Endothelial cell of umbilical vein (primary cell): Measurements from ENCODE around the gene MUC5AC. TPM values are rescaled to one million over a fixed set of nuclear protein-coding genes. Genes with fewer than 3 reads are reported as not detected.

Source experiments
- BruUV-seq: library from RNA; stranded (reverse); fragments of 400-500 nt; replicated peaks from 2 replicates; lab custom pipeline; 2021; lab: Mats Ljungman, UMichigan
- CTCF ChIA-PET: fragments of 300-600, 350-600 bp; sonication (Branson Sonifier 250); formaldehyde crosslinking; loops from one replicate; lab custom pipeline; 2021; ENCODE audit warnings: antibody characterized with exemption, inconsistent platforms; lab: Charles Lee
- POLR2A ChIA-PET: fragments of 300-600, 350-600 bp; sonication (Branson Sonifier 250); formaldehyde crosslinking; loops from one replicate; lab custom pipeline; 2021; ENCODE audit warnings: antibody characterized with exemption, inconsistent platforms; lab: Charles Lee
- DNase-seq: peaks from one replicate; pipeline ENCODE4 v3.0.0-alpha.2; 2011; ENCODE audit warnings: low read depth, low spot score
- FAIRE-seq: peaks from 2 replicates; lab custom pipeline; 2011; peaks lifted over from hg19 to GRCh38; lab: Jason Lieb, UNC
- H2AFZ ChIP-seq: 2 replicates; pipeline ENCODE4 v1.6.0; 2012; ENCODE audit warnings: low read depth, low read length, control low read depth, inconsistent platforms
- H3K27ac ChIP-seq: 2 replicates; pipeline ENCODE4 v1.5.1; 2011; ENCODE audit warnings: low read depth, mild to moderate bottlenecking, control low read depth, low read length, moderate library complexity; ENCODE audit not compliant: insufficient read depth
- H3K27me3 ChIP-seq, 2 experiments: 2 replicates each; pipeline versions ENCODE4 v1.6.0 to v1.6.1; 2011; ENCODE audit warnings: low read length in 2 of 2, mixed read lengths in 1 of 2; ENCODE audit not compliant: control insufficient read depth in 2 of 2, insufficient read depth in 2 of 2
- H3K36me3 ChIP-seq, 2 experiments: 2 replicates in 1 of 2; 3 replicates in 1 of 2; pipeline ENCODE4 v1.5.1; 2011; ENCODE audit warnings: low read length in 2 of 2, mild to moderate bottlenecking in 1 of 2, moderate library complexity in 1 of 2; ENCODE audit not compliant: control insufficient read depth in 2 of 2, insufficient read depth in 2 of 2; ENCODE audit errors: extremely low read depth in 1 of 2
- H3K4me1 ChIP-seq: 3 replicates; pipeline ENCODE4 v1.5.1; 2011; ENCODE audit warnings: mild to moderate bottlenecking, low read length; ENCODE audit not compliant: control insufficient read depth, insufficient read depth; ENCODE audit errors: extremely low read depth
- H3K4me2 ChIP-seq: 2 replicates; pipeline ENCODE4 v1.6.1; 2011; ENCODE audit warnings: low read length, control low read depth, mixed read lengths; ENCODE audit not compliant: insufficient read depth
- H3K4me3 ChIP-seq, 3 experiments: fragments of 200-600 bp in 1 of 3; sonication (generic), shearing (Covaris generic) in 1 of 3; replicated peaks in 1 of 3; 2 replicates each; pipeline ENCODE4 v1.5.1; 2011 to 2016; ENCODE audit warnings: control low read depth in 3 of 3, low read length in 3 of 3, mild to moderate bottlenecking in 2 of 3, inconsistent platforms in 1 of 3, low read depth in 1 of 3, moderate library complexity in 1 of 3; ENCODE audit not compliant: insufficient read depth in 1 of 3
- H3K79me2 ChIP-seq: 2 replicates; pipeline ENCODE4 v1.6.0; 2012; ENCODE audit warnings: low read length, inconsistent platforms; ENCODE audit not compliant: control insufficient read depth, insufficient read depth
- H3K9ac ChIP-seq: replicated peaks from 2 replicates; pipeline ENCODE3; 2011; ENCODE audit warnings: low read length, control low read depth; ENCODE audit not compliant: insufficient read depth; ENCODE audit errors: extremely low read depth
- H3K9me1 ChIP-seq: replicated peaks from 3 replicates; pipeline ENCODE4 v1.6.0; 2011; ENCODE audit warnings: mild to moderate bottlenecking, low read length; ENCODE audit not compliant: control insufficient read depth, insufficient read depth; ENCODE audit errors: extremely low read depth
- H3K9me3 ChIP-seq: replicated peaks from 2 replicates; pipeline ENCODE4 v1.5.1; 2012; ENCODE audit warnings: low read length, inconsistent platforms; ENCODE audit not compliant: control insufficient read depth, insufficient read depth
- H4K20me1 ChIP-seq: replicated peaks from 2 replicates; pipeline ENCODE3; 2011; ENCODE audit warnings: mild to moderate bottlenecking, low read length; ENCODE audit not compliant: control insufficient read depth, insufficient read depth; ENCODE audit errors: extremely low read depth
- EZH2 ChIP-seq: IDR thresholded peaks from 2 replicates; pipeline ENCODE4 v1.6.1; 2012; ENCODE audit warnings: borderline replicate concordance, low read depth, mild to moderate bottlenecking, moderate library complexity, low read length, inconsistent platforms; ENCODE audit not compliant: severe bottlenecking
- FOS ChIP-seq: IDR thresholded peaks from 2 replicates; pipeline ENCODE4 v1.6.1; 2011; ENCODE audit warnings: mild to moderate bottlenecking, low read length, moderate library complexity, borderline replicate concordance; ENCODE audit not compliant: insufficient read depth
- GATA2 ChIP-seq: IDR thresholded peaks from 2 replicates; pipeline ENCODE4 v1.7.0; 2011; ENCODE audit warnings: low read depth, mild to moderate bottlenecking, moderate library complexity, mixed read lengths, low read length; ENCODE audit not compliant: insufficient read length, insufficient read depth
- JUN ChIP-seq: IDR thresholded peaks from 2 replicates; pipeline ENCODE4 v1.6.1; 2011; ENCODE audit warnings: borderline replicate concordance, low read depth; ENCODE audit not compliant: insufficient read length, insufficient read depth
- MYC ChIP-seq: IDR thresholded peaks from one replicate; pipeline ENCODE4 v1.6.1; 2011; ENCODE audit warnings: mild to moderate bottlenecking, low read depth, low read length
- POLR2A ChIP-seq: IDR thresholded peaks from 2 replicates; pipeline ENCODE4 v1.6.1; 2012; ENCODE audit warnings: low read depth, mild to moderate bottlenecking, control low read depth, low read length
- POLR2AphosphoS5 ChIP-seq: IDR thresholded peaks from 2 replicates; pipeline ENCODE4 v1.6.1; 2012; ENCODE audit warnings: low read depth, mild to moderate bottlenecking, control low read depth, low read length, moderate library complexity; ENCODE audit not compliant: insufficient read depth
- dilution Hi-C: fragments of 300-500 bp; cut with MboI; formaldehyde crosslinking; loops from one replicate; pipeline ENCODE4 v1.15.0; 2019; ENCODE audit warnings: low sequenced_read_pairs; ENCODE audit not compliant: extremely low pct_ligation_motif_present
- intact Hi-C: fragments of 100-400 bp; cut with micrococcal nuclease; formaldehyde crosslinking; loops from one replicate; pipeline ENCODE4 v1.10.0; 2022
- polyA plus RNA-seq, 4 experiments: library from polyadenylated mRNA; depleted of rRNA in 3 of 4; stranded (reverse) in 3 of 4; unstranded in 1 of 4; fragments of >200 nt; gene quantifications; 2 replicates each; pipeline versions ENCODE4 v1.2.1 to v1.2.3, GENCODE V29; 2011 to 2012; ENCODE audit warnings: missing spikeins in 1 of 4
- total RNA-seq: library from RNA; stranded (reverse); gene quantifications from 2 replicates; pipeline ENCODE4 v1.2.3, GENCODE V29; 2021
- TF ChIP-seq, protein P1 (sequence below): IDR thresholded peaks from 2 replicates; pipeline ENCODE4 v1.6.1; 2011; ENCODE audit not compliant: insufficient read depth, insufficient read length
- TF ChIP-seq, protein P2 (sequence below), 2 donors: IDR thresholded peaks; 1 replicate in 1 of 2; 2 replicates in 1 of 2; pipeline ENCODE4 v1.5.1; 2011; ENCODE audit warnings: low read length in 2 of 2, mild to moderate bottlenecking in 2 of 2, moderate library complexity in 2 of 2, control low read depth in 1 of 2, inconsistent platforms in 1 of 2, low read depth in 1 of 2; ENCODE audit not compliant: insufficient read depth in 1 of 2; ENCODE audit errors: extremely low read depth in 1 of 2

The MUC5AC gene
- total and polyA plus RNA-seq, 2 donors (not counting 3 experiments of a cell fraction or from before 2014, with no cell fraction given): not detected

DNA sequence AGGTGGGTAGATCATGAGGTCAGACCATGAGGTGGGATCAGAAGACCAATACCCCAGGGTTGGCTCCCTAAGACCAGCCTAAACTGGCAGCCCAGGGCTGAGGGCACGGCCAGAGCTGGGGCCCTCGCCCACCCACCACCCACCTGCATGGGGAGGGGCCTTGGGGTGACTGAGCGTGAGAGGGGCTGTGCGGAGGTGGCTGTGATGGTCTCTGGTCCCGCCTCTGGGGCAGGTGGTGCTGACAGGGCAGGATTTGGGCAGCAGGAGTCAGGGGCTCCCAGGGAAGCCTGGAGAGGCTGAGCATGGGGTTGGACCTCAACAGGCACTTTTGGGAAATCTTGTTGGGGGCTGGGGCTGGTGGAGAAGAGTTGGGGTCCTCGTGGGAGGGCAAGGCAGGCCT, 39.8 kb upstream of the MUC5AC start:
- Histone ChIP-seq H4K20me1 (no peaks in the 10 kb centered on the region), H3K9me1 (no peaks in the 10 kb centered on the region), H2AFZ (no peak overlapping the region), H3K4me1 (no peaks in the 10 kb centered on the region), H3K4me3 (no peak overlapping the region), H3K27ac (no peak overlapping the region), H3K79me2 (no peaks in the 10 kb centered on the region), H3K4me2 (no peak overlapping the region), H3K9me3 (no peaks in the 10 kb centered on the region), H3K27me3 (no peaks in the 10 kb centered on the region), H3K9ac (no peak overlapping the region), H3K36me3 (no peaks in the 10 kb centered on the region)
- intact Hi-C loops: no loop called here
- no TSS peak for BruUV-seq
- TF ChIP-seq, protein P1, sequence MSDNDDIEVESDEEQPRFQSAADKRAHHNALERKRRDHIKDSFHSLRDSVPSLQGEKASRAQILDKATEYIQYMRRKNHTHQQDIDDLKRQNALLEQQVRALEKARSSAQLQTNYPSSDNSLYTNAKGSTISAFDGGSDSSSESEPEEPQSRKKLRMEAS: no peak
- TF ChIP-seq GATA2 (no peak), POLR2AphosphoS5 (no peak), FOS (no peak), POLR2A (no peak), JUN (no peak), EZH2 (no peak), MYC (no peak)
- TF ChIP-seq, protein P2, sequence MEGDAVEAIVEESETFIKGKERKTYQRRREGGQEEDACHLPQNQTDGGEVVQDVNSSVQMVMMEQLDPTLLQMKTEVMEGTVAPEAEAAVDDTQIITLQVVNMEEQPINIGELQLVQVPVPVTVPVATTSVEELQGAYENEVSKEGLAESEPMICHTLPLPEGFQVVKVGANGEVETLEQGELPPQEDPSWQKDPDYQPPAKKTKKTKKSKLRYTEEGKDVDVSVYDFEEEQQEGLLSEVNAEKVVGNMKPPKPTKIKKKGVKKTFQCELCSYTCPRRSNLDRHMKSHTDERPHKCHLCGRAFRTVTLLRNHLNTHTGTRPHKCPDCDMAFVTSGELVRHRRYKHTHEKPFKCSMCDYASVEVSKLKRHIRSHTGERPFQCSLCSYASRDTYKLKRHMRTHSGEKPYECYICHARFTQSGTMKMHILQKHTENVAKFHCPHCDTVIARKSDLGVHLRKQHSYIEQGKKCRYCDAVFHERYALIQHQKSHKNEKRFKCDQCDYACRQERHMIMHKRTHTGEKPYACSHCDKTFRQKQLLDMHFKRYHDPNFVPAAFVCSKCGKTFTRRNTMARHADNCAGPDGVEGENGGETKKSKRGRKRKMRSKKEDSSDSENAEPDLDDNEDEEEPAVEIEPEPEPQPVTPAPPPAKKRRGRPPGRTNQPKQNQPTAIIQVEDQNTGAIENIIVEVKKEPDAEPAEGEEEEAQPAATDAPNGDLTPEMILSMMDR (IDR thresholded peaks at IDR 0.05; ENCODE audit: extremely low read depth in 1 of 2, insufficient read depth in 1 of 2, low read depth in 1 of 2, low read length in 2 of 2): no peak
- CTCF ChIA-PET: no interaction called here
- FAIRE-seq (no peak), DNase-seq (no peak)
- dilution Hi-C loops: no loop called here
- POLR2A ChIA-PET: no interaction called here
